GM21619 (cell line): ENCODE results near the gene LHFPL6.

Source experiments
- ATAC-seq: cut with Tn5 transposase; IDR thresholded peaks from one replicate; pipeline ENCODE4 v1.9.1; 2021; ENCODE audit not compliant: unreplicated experiment

The LHFPL6 gene

GRCh38 chr13:39602614-39603366 lies at the start of gene LHFPL6:
LHFPL6 (minus strand) TSS chr13:39603193.
- ATAC-seq: peak; percentile 92

DNA sequence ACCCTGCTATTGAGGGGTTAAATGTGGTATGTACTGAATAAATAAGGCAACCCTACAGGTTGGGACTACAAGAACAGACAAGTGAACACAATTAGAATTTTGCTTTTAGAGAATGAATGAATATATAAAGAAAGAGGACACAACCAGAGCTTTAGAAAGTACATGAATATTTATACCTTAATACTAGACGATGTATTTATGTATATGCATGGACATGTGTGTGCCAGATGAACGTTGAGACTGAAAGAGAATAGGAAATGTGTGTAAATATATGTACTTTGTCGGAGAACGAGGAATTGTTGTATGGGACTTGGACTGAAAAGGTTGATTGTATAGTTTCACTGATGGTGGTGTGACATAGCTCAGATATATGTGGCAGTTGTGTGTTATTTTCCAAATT lies 43.1 kb upstream of the LHFPL6 start:
- ATAC-seq: no peak

DNA sequence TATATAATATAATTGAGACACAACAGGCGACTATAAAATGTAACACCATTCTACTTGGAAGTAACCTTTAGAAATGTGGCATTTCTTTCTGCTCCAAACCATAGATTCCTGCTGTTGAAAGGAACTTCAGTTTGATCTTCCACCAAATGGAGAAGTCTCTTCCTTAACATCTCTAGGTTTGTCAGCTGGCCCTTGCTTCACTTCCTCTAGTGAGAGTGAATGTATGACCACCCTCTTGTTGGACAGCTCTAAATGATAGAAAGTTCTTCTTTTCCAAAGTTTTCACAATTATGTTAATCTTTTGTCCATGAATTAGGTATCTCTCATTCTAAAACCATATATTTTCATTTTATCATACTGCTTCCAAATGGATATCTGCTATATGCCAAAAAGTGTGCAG lies 38.7 kb upstream of the LHFPL6 start:
- no peak for ATAC-seq

GRCh38 chr13:39637890-39638289 lies 34.9 kb upstream of the LHFPL6 start:
- no peak for ATAC-seq

DNA sequence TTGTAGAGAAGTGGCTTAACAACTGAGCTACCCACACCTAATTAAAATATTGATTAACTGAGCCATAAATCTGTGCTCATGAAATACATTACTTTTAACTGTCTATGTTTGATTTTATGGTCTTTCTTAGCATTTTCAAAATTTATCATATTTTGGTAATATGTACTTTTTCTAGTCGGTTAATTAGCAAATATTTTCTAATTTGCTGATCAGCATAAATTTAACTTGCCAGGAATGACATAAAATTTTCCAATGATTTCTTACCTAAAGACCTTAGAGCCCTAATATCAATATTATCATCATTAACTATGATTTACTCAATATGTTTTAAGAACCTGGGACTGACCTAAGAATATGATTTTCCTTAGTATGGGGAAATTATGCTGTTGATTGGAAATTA lies 32.6 kb upstream of the LHFPL6 start:
- no peak for ATAC-seq

DNA sequence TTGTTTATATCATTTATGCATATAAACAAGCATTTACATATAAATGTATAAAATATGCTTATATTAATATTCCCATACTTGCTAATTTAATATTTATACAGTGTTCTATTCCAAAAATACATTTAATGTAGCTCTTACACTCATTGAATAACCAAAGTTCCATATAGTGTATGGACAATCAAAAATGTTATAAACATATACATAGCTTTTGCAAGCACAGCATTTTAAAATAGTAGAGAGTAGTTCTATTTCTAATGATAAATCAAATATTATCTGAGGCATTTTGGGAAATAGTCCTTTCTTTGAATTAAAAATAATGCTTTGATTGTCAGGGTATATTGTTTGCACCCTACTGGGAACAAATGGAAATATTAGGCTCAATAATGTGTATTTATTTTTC lies 30.0 kb upstream of the LHFPL6 start:
- ATAC-seq: no peak

- no peak for ATAC-seq
Measured at GRCh38 chr13:39631307-39631706, 28.3 kb upstream of the LHFPL6 start.

DNA sequence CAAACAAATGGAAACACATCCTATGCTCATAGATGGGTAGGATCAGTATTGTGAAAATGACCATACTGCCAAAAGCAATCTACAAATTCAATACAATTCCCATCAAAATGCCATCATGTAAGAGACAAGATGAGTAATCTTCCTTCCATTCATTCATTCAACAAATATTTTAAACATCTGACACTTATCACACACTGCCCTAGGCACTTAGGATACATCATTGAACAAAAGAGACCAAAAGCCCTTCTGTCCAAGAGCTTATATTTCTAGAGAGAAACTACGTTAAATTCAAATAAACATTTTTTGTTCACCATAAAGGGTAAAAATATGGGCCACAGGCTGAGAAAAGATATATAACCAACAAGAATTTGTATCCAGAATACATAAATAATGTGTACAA lies 20.5 kb upstream of the LHFPL6 start:
- ATAC-seq: no peak

DNA sequence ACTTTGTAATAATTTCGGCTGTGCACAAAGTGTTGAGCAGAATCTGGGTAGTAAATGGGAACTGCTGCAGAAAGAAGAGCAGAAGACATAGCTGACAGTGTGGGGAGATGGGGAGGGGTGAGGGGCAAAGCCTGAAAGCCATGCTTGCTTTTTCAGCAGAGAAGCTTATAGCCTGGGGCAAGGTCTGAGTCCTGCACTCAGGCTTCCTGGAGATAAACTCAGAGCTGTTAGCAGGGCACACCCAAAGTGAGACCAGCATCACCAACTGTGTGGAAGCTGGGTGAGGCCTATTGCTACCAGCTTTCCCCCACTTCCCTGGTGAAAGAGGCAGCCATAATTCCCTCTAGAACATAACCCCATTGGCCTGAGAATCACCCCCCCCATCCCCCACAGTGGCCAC lies 15.6 kb upstream of the LHFPL6 start:
- no peak for ATAC-seq

GRCh38 chr13:39616087-39616694 lies 13.2 kb upstream of the LHFPL6 start:
- ATAC-seq: peak; percentile 74

DNA sequence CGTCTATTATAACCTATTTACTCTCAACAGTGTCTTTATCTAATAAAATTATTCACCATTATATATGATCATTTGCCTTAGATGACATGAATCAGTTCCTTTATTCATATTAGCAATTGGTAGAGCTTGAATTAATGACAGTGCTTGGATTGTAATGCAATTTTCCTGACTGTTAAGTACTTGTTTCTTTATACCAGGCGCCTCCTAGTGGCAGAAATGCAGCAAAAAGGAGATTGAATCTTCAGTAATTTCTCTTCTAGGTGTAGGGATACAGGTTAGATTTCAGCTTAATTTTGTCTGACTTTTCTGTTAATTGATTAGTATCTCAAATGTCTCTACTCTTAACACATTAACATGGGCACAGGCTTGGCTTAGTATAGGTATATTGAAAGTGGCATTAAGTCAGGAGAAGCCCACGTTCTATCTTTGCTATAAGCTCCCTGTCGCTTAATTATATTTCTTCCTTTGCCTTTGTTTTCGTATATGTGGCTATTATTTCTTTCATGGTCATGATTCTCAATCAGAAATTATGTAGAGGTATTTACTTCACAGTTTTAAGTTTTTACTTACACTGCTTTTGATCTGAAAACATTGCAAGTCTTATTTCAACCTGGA lies 9.1 kb upstream of the LHFPL6 start:
- ATAC-seq: no peak

DNA sequence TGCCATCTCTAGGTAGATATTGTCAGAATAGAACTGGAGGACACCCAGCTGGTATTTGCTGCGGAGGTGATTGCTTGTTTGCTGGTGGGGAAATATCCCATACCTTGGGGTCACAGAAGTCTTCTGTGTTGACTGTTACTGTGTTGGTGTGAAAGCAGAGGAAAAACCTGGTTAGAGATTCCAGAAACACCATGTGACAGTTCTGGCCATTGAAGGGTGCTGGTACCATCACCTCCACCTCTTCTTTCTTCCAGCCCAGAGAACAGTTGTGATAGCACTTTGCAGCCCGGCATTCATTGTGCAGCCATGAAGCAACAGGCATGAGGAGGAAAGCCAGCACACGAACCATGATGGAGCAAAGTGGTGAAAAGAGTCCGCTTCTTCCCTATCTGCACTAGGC lies 4.9 kb upstream of the LHFPL6 start:
- no peak for ATAC-seq

GRCh38 chr13:39605677-39606320 lies 2.8 kb upstream of the LHFPL6 start:
- ATAC-seq: no peak

DNA sequence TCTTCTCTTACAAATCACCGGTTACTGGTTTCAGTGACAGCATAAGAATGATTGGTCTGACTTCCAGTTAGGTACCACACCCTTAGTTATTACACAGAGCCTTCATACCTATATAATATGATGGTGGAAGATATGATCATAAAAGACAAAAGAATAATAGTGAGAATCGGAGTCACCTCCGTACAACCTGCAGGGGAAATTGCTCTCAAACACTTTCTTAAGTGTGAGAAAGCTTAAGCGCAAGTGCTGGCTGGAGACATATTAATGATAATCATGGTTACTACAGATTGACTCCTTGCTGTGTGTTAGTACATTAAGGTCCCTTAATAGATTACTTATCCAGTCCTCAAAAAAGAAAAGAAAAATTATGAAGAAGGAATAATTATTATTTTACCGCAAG lies 1.8 kb upstream of the LHFPL6 start:
- no peak for ATAC-seq

GRCh38 chr13:39603424-39603947 lies 493 bp upstream of the LHFPL6 start:
- ATAC-seq: peak; percentile 28

- peak; percentile 29 for ATAC-seq
Measured at GRCh38 chr13:39602277-39602613, 748 bp downstream of the LHFPL6 start.

GRCh38 chr13:39601636-39602035 lies 1.4 kb downstream of the LHFPL6 start:
- no peak for ATAC-seq

DNA sequence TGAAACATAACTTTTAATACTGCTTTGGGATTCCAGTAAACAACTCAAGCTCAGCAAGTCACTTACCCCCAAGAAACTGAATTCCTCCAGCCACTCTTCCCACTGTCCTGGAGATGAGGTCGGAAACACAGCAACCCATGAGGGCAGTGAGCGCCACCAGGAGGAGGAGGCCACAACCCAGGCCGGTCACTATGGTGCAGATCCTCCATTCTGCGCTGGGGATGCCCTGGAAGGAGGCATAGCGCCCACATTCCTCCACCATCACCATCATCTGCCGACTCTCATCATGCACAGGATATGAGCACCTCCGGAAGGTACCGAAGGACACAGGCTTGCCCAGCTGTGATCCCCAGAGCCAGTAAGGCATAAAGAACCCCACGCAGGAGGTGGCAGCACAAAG lies 2.2 kb downstream of the LHFPL6 start:
- no peak for ATAC-seq

DNA sequence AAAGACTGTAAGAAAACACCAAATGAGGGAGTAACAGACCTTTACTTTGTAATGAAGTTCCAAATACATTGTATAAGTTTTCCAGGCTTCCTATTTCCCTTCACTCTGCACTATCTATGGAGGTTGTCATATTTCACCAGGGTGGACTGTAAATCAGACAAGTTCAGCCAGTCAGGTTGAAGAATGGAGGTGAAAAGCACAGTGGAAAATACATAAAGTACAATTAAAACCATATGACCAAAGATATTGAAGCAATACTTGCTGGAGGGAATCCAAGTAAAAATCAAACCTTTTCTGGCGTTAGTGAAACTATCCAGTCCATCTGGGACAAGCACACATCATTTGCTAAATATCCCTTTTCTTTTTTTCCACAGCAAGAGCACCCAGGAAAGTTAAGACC lies 3.2 kb downstream of the LHFPL6 start:
- ATAC-seq: no peak

GRCh38 chr13:39599012-39599411 lies 4.0 kb downstream of the LHFPL6 start:
- ATAC-seq: no peak

DNA sequence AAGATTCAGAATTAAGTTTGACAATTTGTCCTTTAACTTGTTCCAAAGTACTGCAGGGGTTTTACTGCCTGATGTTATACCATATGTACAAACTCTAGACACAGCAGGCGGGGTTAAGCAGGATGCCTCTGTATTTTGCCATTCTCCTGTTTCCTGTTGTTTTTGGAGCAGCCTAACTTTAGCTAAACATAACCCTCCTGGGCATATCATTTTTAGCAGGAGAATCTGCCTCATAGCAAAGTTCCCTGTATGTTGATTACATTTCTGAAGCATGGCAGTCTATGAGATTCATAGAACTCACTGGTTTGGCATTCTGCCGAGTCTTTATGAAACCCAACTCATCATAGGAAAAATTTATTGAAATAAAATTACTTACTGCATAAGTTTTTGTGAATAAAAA lies 5.2 kb downstream of the LHFPL6 start:
- ATAC-seq: no peak

DNA sequence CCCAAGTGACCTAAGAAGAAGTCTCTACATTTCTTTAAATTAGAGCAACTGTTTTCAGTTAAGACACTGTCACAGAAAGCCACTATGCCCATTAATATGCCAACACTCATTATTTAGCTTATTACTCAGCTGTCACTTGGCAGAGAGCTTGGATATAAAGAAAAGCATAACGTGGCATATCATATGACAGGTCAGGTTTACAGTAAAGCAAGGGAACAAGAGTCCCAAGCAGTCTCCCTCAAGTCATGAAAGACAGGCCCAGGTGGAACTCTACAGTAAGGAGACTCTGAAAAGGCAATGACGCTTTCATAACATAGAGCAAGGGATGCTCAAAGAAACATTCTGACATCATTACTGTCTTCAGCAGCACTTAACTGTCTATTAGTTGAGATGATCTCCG lies 6.3 kb downstream of the LHFPL6 start:
- no peak for ATAC-seq
